GM12865 (cell line): Measurements from ENCODE around the gene TCTA.
A peak's percentile ranks its signal among the peaks of the same experiment; 100 is the strongest.

Experiments
- DNase-seq: peaks from one replicate; pipeline ENCODE4 v3.0.0; 2010; ENCODE audit warnings: low read depth
- H3K4me3 ChIP-seq: 2 replicates; pipeline ENCODE4 v1.5.1; 2011; ENCODE audit warnings: mild to moderate bottlenecking, low read depth, low read length, control low read depth
- CTCF ChIP-seq: IDR thresholded peaks from 2 replicates; pipeline ENCODE4 v1.5.1; 2011; ENCODE audit warnings: low read length, control low read depth, low read depth, inconsistent platforms; ENCODE audit not compliant: insufficient read depth; ENCODE audit errors: missing control alignments

TCTA gene

GRCh38 chr3:49428752-49429080, 16.5 kb downstream of the TCTA start:
- DNase-seq: no peak
- TF ChIP-seq CTCF: peak; percentile 2
- H3K4me3 ChIP-seq: peak overlapping the region; percentile 72

GRCh38 chr3:49434731-49435130, 22.5 kb downstream of the TCTA start:
- no peak overlapping the region for H3K4me3 ChIP-seq
- no peak for TF ChIP-seq CTCF
- no peak for DNase-seq

- no peak overlapping the region for H3K4me3 ChIP-seq
- no peak for TF ChIP-seq CTCF
- no peak for DNase-seq
Measured at GRCh38 chr3:49445391-49445790, 33.2 kb downstream of the TCTA start.

GRCh38 chr3:49453621-49454020, 41.4 kb downstream of the TCTA start:
- no peak for TF ChIP-seq CTCF
- no peak for DNase-seq
- no peak overlapping the region for H3K4me3 ChIP-seq

GRCh38 chr3:49454458-49454857, 42.2 kb downstream of the TCTA start:
- no peak overlapping the region for H3K4me3 ChIP-seq
- TF ChIP-seq CTCF: peak; percentile 34
- DNase-seq: peak; percentile 41

GRCh38 chr3:49454898-49455681, 42.9 kb downstream of the TCTA start:
- H3K4me3 ChIP-seq: no peak overlapping the region
- no peak for DNase-seq
- no peak for TF ChIP-seq CTCF

GRCh38 chr3:49456466-49456865, 44.2 kb downstream of the TCTA start:
- no peak for TF ChIP-seq CTCF
- no peak for DNase-seq
- H3K4me3 ChIP-seq: no peak overlapping the region
